Measurements from ENCODE around the gene ASPDH. TPM values are rescaled to one million over a fixed set of nuclear protein-coding genes. Genes with fewer than 3 reads are reported as not detected.

The ASPDH gene
- total and polyA plus RNA-seq, 2 donors (not counting 3 experiments of a cell fraction or from before 2014, with no cell fraction given), result not detected

- DNase-seq (ENCODE audit: low read depth, low spot score) (no peak), FAIRE-seq (no peak)
- Histone ChIP-seq H4K20me1 (replicated peaks; ENCODE audit: control insufficient read depth, extremely low read depth, insufficient read depth, low read length) (no peaks in the 10 kb centered on the region), H3K4me3 (replicated peaks in 1 of 3; ENCODE audit: insufficient read depth in 1 of 3, low read depth in 1 of 3, low read length in 3 of 3) (no peak overlapping the region), H3K79me2 (ENCODE audit: control insufficient read depth, insufficient read depth, low read length) (no peaks in the 10 kb centered on the region), H3K4me1 (ENCODE audit: control insufficient read depth, extremely low read depth, insufficient read depth, low read length) (no peaks in the 10 kb centered on the region), H3K9ac (replicated peaks; ENCODE audit: extremely low read depth, insufficient read depth, low read length) (no peak overlapping the region), H3K36me3 (ENCODE audit: control insufficient read depth in 2 of 2, extremely low read depth in 1 of 2, insufficient read depth in 2 of 2, low read length in 2 of 2) (no peaks in the 10 kb centered on the region), H3K27ac (ENCODE audit: insufficient read depth, low read depth, low read length) (no peak overlapping the region), H2AFZ (ENCODE audit: low read depth, low read length) (no peak overlapping the region), H3K27me3 (ENCODE audit: control insufficient read depth in 2 of 2, insufficient read depth in 2 of 2, low read length in 2 of 2) (peaks cover 8 to 9% of the 10 kb centered on the region in 2 experiments), H3K9me3 (replicated peaks; ENCODE audit: control insufficient read depth, insufficient read depth, low read length) (no peaks in the 10 kb centered on the region), H3K4me2 (ENCODE audit: insufficient read depth, low read length) (no peak overlapping the region), H3K9me1 (replicated peaks; ENCODE audit: control insufficient read depth, extremely low read depth, insufficient read depth, low read length) (no peaks in the 10 kb centered on the region)
- dilution Hi-C loops (cut with MboI; ENCODE audit: extremely low pct_ligation_motif_present, low sequenced_read_pairs), result no loop called here
- TF ChIP-seq, protein P1, sequence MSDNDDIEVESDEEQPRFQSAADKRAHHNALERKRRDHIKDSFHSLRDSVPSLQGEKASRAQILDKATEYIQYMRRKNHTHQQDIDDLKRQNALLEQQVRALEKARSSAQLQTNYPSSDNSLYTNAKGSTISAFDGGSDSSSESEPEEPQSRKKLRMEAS (IDR thresholded peaks at IDR 0.05; ENCODE audit: insufficient read depth, insufficient read length), result no peak
- TF ChIP-seq EZH2 (IDR thresholded peaks at IDR 0.05; ENCODE audit: borderline replicate concordance, low read depth, low read length, severe bottlenecking), result no peak
- TF ChIP-seq GATA2 (IDR thresholded peaks at IDR 0.05; ENCODE audit: insufficient read depth, insufficient read length, low read depth, low read length), result no peak
- no peak for TF ChIP-seq JUN (IDR thresholded peaks at IDR 0.05; ENCODE audit: borderline replicate concordance, insufficient read depth, insufficient read length, low read depth)
- POLR2A ChIA-PET, result no interaction called here
- intact Hi-C loops (cut with micrococcal nuclease), result no loop called here
- no TSS peak for BruUV-seq (replicated peaks)
- CTCF ChIA-PET, result no interaction called here
Measured at GRCh38 chr19:50494186-50495019, 19.3 kb downstream of the ASPDH start.

DNA sequence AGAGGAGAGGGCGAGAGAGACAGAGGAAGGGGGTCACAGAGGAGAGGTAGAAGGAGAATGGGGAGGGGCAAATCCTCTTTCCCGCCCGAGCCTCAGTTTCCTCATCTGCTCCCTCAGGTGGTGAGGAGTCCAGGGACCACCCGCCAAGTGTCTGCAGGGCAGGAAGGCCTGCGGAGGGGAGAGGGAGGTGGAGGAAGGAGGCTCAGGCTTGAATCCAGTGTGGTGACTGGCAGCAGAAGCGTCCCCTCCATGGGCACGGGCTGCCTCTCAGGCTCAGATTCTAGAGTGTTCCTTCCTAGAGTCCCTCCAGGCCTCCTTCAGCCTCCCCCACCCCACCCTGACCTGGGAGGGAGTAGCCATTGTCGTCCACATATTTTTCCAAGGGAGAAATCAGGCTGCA is 20.5 kb downstream of the ASPDH start:
- Histone ChIP-seq H2AFZ (ENCODE audit: low read depth, low read length) (no peak overlapping the region), H3K27ac (ENCODE audit: insufficient read depth, low read depth, low read length) (no peak overlapping the region), H3K4me1 (ENCODE audit: control insufficient read depth, extremely low read depth, insufficient read depth, low read length) (no peaks in the 10 kb centered on the region), H4K20me1 (replicated peaks; ENCODE audit: control insufficient read depth, extremely low read depth, insufficient read depth, low read length) (no peaks in the 10 kb centered on the region), H3K36me3 (ENCODE audit: control insufficient read depth in 2 of 2, extremely low read depth in 1 of 2, insufficient read depth in 2 of 2, low read length in 2 of 2) (no peaks in the 10 kb centered on the region), H3K27me3 (ENCODE audit: control insufficient read depth in 2 of 2, insufficient read depth in 2 of 2, low read length in 2 of 2) (peaks cover 8 to 10% of the 10 kb centered on the region in 2 experiments), H3K9ac (replicated peaks; ENCODE audit: extremely low read depth, insufficient read depth, low read length) (no peak overlapping the region), H3K9me1 (replicated peaks; ENCODE audit: control insufficient read depth, extremely low read depth, insufficient read depth, low read length) (no peaks in the 10 kb centered on the region), H3K4me2 (ENCODE audit: insufficient read depth, low read length) (no peak overlapping the region), H3K4me3 (replicated peaks in 1 of 3; ENCODE audit: insufficient read depth in 1 of 3, low read depth in 1 of 3, low read length in 3 of 3) (no peak overlapping the region), H3K9me3 (replicated peaks; ENCODE audit: control insufficient read depth, insufficient read depth, low read length) (no peaks in the 10 kb centered on the region), H3K79me2 (ENCODE audit: control insufficient read depth, insufficient read depth, low read length) (no peaks in the 10 kb centered on the region)
- POLR2A ChIA-PET, result no interaction called here
- dilution Hi-C loops (cut with MboI; ENCODE audit: extremely low pct_ligation_motif_present, low sequenced_read_pairs), result no loop called here
- BruUV-seq (replicated peaks), result no TSS peak
- no peak for TF ChIP-seq MYC (IDR thresholded peaks at IDR 0.05; ENCODE audit: low read depth, low read length)
- TF ChIP-seq JUN (IDR thresholded peaks at IDR 0.05; ENCODE audit: borderline replicate concordance, insufficient read depth, insufficient read length, low read depth), result no peak
- no peak for TF ChIP-seq POLR2AphosphoS5 (IDR thresholded peaks at IDR 0.05; ENCODE audit: insufficient read depth, low read depth, low read length)
- TF ChIP-seq, protein P1 (IDR thresholded peaks at IDR 0.05; ENCODE audit: insufficient read depth, insufficient read length), result no peak
- no peak for TF ChIP-seq FOS (IDR thresholded peaks at IDR 0.05; ENCODE audit: borderline replicate concordance, insufficient read depth, low read length)
- no peak for TF ChIP-seq CTCF (IDR thresholded peaks at IDR 0.05; ENCODE audit: extremely low read depth in 1 of 2, insufficient read depth in 1 of 2, low read depth in 1 of 2, low read length in 2 of 2)
- TF ChIP-seq GATA2 (IDR thresholded peaks at IDR 0.05; ENCODE audit: insufficient read depth, insufficient read length, low read depth, low read length), result no peak
- no peak for TF ChIP-seq EZH2 (IDR thresholded peaks at IDR 0.05; ENCODE audit: borderline replicate concordance, low read depth, low read length, severe bottlenecking)
- no peak for TF ChIP-seq POLR2A (IDR thresholded peaks at IDR 0.05; ENCODE audit: low read depth, low read length)
- DNase-seq (ENCODE audit: low read depth, low spot score) (no peak), FAIRE-seq (no peak)
- intact Hi-C loops (cut with micrococcal nuclease), result no loop called here
- CTCF ChIA-PET, result no interaction called here

Measured in endothelial cell of umbilical vein (primary cell).